CD14-positive monocyte (primary cell): Measurements from ENCODE around the gene TOP3A. TPM values are rescaled to one million over a fixed set of nuclear protein-coding genes. Genes with fewer than 3 reads are reported as not detected.

ENCODE experiments used
- DNase-seq, 3 donors: peaks; one replicate each; pipeline ENCODE4 v3.0.0-alpha.2; 2011 to 2022
- H2AFZ ChIP-seq: 2 replicates; pipeline ENCODE4 v1.6.0; 2012; ENCODE audit warnings: mild to moderate bottlenecking, low read depth, low read length, inconsistent platforms; ENCODE audit not compliant: insufficient read depth, poor library complexity, severe bottlenecking
- H3K27ac ChIP-seq, 2 donors: 1 replicate in 1 of 2; 2 replicates in 1 of 2; pipeline ENCODE4 v1.5.1; 2012 to 2013; ENCODE audit warnings: low read length in 2 of 2, control low read depth in 1 of 2, inconsistent platforms in 1 of 2, low read depth in 1 of 2, mild to moderate bottlenecking in 1 of 2
- H3K27me3 ChIP-seq, 2 donors: one replicate each; pipeline versions ENCODE4 v1.6.0 to v1.6.1; 2011 to 2013; ENCODE audit warnings: low read length in 2 of 2; ENCODE audit not compliant: control insufficient read depth in 2 of 2, insufficient read depth in 2 of 2
- H3K36me3 ChIP-seq, 2 donors: replicated peaks in 1 of 2; 1 replicate in 1 of 2; 2 replicates in 1 of 2; pipeline versions ENCODE4 v1.5.1 to v1.6.1; 2012 to 2013; ENCODE audit warnings: low read length in 2 of 2, control low read depth in 1 of 2, inconsistent platforms in 1 of 2, mild to moderate bottlenecking in 1 of 2; ENCODE audit not compliant: insufficient read depth in 2 of 2, control insufficient read depth in 1 of 2
- H3K4me1 ChIP-seq, 2 donors: 1 replicate in 1 of 2; 2 replicates in 1 of 2; pipeline versions ENCODE4 v1.5.1 to v1.6.1; 2012 to 2013; ENCODE audit warnings: low read length in 2 of 2, control low read depth in 1 of 2, inconsistent platforms in 1 of 2, mild to moderate bottlenecking in 1 of 2, moderate library complexity in 1 of 2; ENCODE audit not compliant: insufficient read depth in 2 of 2, control insufficient read depth in 1 of 2
- H3K4me2 ChIP-seq: replicated peaks from 2 replicates; pipeline ENCODE3; 2012; ENCODE audit warnings: low read length, moderate library complexity, mild to moderate bottlenecking; ENCODE audit not compliant: poor library complexity, severe bottlenecking; ENCODE audit errors: extremely low read depth
- H3K4me3 ChIP-seq, 3 experiments: fragments of 200-600 bp in 1 of 3; sonication (generic) in 1 of 3; replicated peaks in 1 of 3; 1 replicate in 2 of 3; 2 replicates in 1 of 3; pipeline ENCODE4 v1.5.1; 2011 to 2013; ENCODE audit warnings: low read length in 3 of 3, mild to moderate bottlenecking in 3 of 3, control low read depth in 2 of 3, low read depth in 2 of 3, inconsistent platforms in 1 of 3, moderate library complexity in 1 of 3
- H3K79me2 ChIP-seq: 2 replicates; pipeline ENCODE4 v1.6.0; 2012; ENCODE audit warnings: mild to moderate bottlenecking, control low read depth, inconsistent platforms, low read length, moderate library complexity; ENCODE audit not compliant: insufficient read depth
- H3K9ac ChIP-seq: 2 replicates; pipeline ENCODE4 v1.6.0; 2017; ENCODE audit warnings: low read length, mild to moderate bottlenecking; ENCODE audit not compliant: insufficient read depth, poor library complexity, severe bottlenecking
- H3K9me3 ChIP-seq, 2 donors: replicated peaks in 1 of 2; 1 replicate in 1 of 2; 2 replicates in 1 of 2; pipeline versions ENCODE4 v1.5.1 to v1.6.1; 2012 to 2013; ENCODE audit warnings: low read length in 2 of 2, control low read depth in 1 of 2; ENCODE audit not compliant: control insufficient read depth in 1 of 2, insufficient read depth in 1 of 2
- H4K20me1 ChIP-seq: 2 replicates; pipeline ENCODE4 v1.6.0; 2012; ENCODE audit warnings: mild to moderate bottlenecking, low read length, control low read depth, moderate library complexity; ENCODE audit not compliant: insufficient read depth
- H3K27ac Mint-ChIP-seq, 7 donors: one replicate each; pipeline ENCODE4 v1.8.0; 2020; ENCODE audit warnings: mild to moderate bottlenecking in 7 of 7, mixed read lengths in 7 of 7, moderate library complexity in 6 of 7, inconsistent platforms in 2 of 7
- H3K27me3 Mint-ChIP-seq, 3 donors: one replicate each; pipeline ENCODE4 v1.8.0; 2021 to 2022; ENCODE audit warnings: low read depth in 3 of 3, mild to moderate bottlenecking in 3 of 3, mixed read lengths in 3 of 3, moderate library complexity in 3 of 3, inconsistent platforms in 1 of 3
- H3K36me3 Mint-ChIP-seq, 2 donors: one replicate each; pipeline ENCODE4 v1.8.0; 2020; ENCODE audit warnings: mixed read lengths in 2 of 2, inconsistent platforms in 1 of 2, mild to moderate bottlenecking in 1 of 2
- H3K4me1 Mint-ChIP-seq: one replicate; pipeline ENCODE4 v1.8.0; 2020; ENCODE audit warnings: mild to moderate bottlenecking, mixed read lengths
- H3K4me3 Mint-ChIP-seq, 2 donors: one replicate each; pipeline ENCODE4 v1.8.0; 2020; ENCODE audit warnings: mild to moderate bottlenecking in 2 of 2, mixed read lengths in 2 of 2, moderate library complexity in 1 of 2
- H3K9me3 Mint-ChIP-seq, 7 donors: one replicate each; pipeline ENCODE4 v1.8.0; 2020 to 2022; ENCODE audit warnings: mixed read lengths in 7 of 7, mild to moderate bottlenecking in 6 of 7, moderate library complexity in 6 of 7, inconsistent platforms in 2 of 7
- WGBS: methylation state at CpG from one replicate; pipeline ENCODE4 v1.1.5; 2013; ENCODE audit warnings: missing lambda C conversion rate; ENCODE audit not compliant: insufficient coverage; 5-methylcytosine and 5-hydroxymethylcytosine counted together
- intact Hi-C, 2 donors: fragments of 100-400 bp; cut with micrococcal nuclease; formaldehyde crosslinking; loops; one replicate each; pipeline versions ENCODE4 v1.15.0 to v1.15.1; 2023
- polyA plus RNA-seq, 3 donors: library from polyadenylated mRNA; depleted of rRNA in 1 of 3; unstranded in 2 of 3; stranded (reverse) in 1 of 3; fragments of 300-500 nt in 2 of 3; fragments of >200 nt in 1 of 3; fragmentation: Illumina TruSeq in 2 of 3; gene quantifications; 1 replicate in 2 of 3; 2 replicates in 1 of 3; pipeline ENCODE4 v1.2.3, GENCODE V29; 2012 to 2021
- TF ChIP-seq, protein P1 (sequence below): fragments of 200-600 bp; IDR thresholded peaks from one replicate; pipeline ENCODE4 v1.8.0; 2022; ENCODE audit warnings: antibody characterized with exemption, mild to moderate bottlenecking

The TOP3A gene
- polyA plus RNA-seq, 3 donors: 15.2 to 25.6 (median 22.3) TPM

GRCh38 chr17:18227635-18228034 is 87.2 kb downstream of the TOP3A start:
- Mint-ChIP-seq H3K27me3 (peaks cover 3 to 7% (median 5%) of the 10 kb centered on the region in 3 donors), H3K9me3 (peaks cover 0 to 2% (median 0%) of the 10 kb centered on the region in 7 donors), H3K36me3 (peaks cover 4 to 8% of the 10 kb centered on the region in 2 donors), H3K4me3 (no peak overlapping the region), H3K4me1 (peaks cover 23% of the 10 kb centered on the region), H3K27ac (no peak overlapping the region)
- DNase-seq: no peak
- H3K4me2 ChIP-seq: no peak overlapping the region
- H3K27ac ChIP-seq: no peak overlapping the region
- no peaks in the 10 kb centered on the region for H3K79me2 ChIP-seq
- no peaks in the 10 kb centered on the region for H3K27me3 ChIP-seq
- H3K9me3 ChIP-seq: no peaks in the 10 kb centered on the region
- H3K4me3 ChIP-seq: no peak overlapping the region
- intact Hi-C loops: no loop called here
- H3K4me1 ChIP-seq: peaks cover 13 to 17% of the 10 kb centered on the region in 2 donors
- no peak overlapping the region for H3K9ac ChIP-seq
- peaks cover 3% of the 10 kb centered on the region for H4K20me1 ChIP-seq
- no peak overlapping the region for H2AFZ ChIP-seq
- 96% methylated on average over 4 of the region's 5 CpGs for WGBS
- peaks cover under 1 to 3% of the 10 kb centered on the region in 2 donors for H3K36me3 ChIP-seq
- TF ChIP-seq, protein P1, sequence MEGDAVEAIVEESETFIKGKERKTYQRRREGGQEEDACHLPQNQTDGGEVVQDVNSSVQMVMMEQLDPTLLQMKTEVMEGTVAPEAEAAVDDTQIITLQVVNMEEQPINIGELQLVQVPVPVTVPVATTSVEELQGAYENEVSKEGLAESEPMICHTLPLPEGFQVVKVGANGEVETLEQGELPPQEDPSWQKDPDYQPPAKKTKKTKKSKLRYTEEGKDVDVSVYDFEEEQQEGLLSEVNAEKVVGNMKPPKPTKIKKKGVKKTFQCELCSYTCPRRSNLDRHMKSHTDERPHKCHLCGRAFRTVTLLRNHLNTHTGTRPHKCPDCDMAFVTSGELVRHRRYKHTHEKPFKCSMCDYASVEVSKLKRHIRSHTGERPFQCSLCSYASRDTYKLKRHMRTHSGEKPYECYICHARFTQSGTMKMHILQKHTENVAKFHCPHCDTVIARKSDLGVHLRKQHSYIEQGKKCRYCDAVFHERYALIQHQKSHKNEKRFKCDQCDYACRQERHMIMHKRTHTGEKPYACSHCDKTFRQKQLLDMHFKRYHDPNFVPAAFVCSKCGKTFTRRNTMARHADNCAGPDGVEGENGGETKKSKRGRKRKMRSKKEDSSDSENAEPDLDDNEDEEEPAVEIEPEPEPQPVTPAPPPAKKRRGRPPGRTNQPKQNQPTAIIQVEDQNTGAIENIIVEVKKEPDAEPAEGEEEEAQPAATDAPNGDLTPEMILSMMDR: no peak

- no peaks in the 10 kb centered on the region for H3K27me3 ChIP-seq
- Mint-ChIP-seq H3K4me1 (peaks cover 23% of the 10 kb centered on the region), H3K9me3 (peaks cover 0 to 2% (median 0%) of the 10 kb centered on the region in 7 donors), H3K4me3 (peak overlapping the region; percentile 91 to 99), H3K27ac (peak overlapping the region in 6 of 7 donors; percentile 6 to 93 (median 68)), H3K27me3 (peaks cover 3 to 9% (median 5%) of the 10 kb centered on the region in 3 donors), H3K36me3 (no peaks in the 10 kb centered on the region)
- H3K36me3 ChIP-seq: no peaks in the 10 kb centered on the region
- H3K9me3 ChIP-seq: no peaks in the 10 kb centered on the region
- H4K20me1 ChIP-seq: peaks cover 3% of the 10 kb centered on the region
- H3K4me2 ChIP-seq: peak overlapping the region; percentile 92
- peak overlapping the region; percentile 92 for H2AFZ ChIP-seq
- 37% methylated on average over 6 of the region's 16 CpGs for WGBS
- H3K9ac ChIP-seq: peak overlapping the region; percentile 65
- peak overlapping the region; percentile 47 to 86 (median 64) for H3K4me3 ChIP-seq
- no peak for DNase-seq
- intact Hi-C loops: no loop called here
- TF ChIP-seq, protein P1: no peak
- H3K4me1 ChIP-seq: peaks cover 13 to 17% of the 10 kb centered on the region in 2 donors
- H3K27ac ChIP-seq: peak overlapping the region in 1 of 2 donors; percentile 53
- no peaks in the 10 kb centered on the region for H3K79me2 ChIP-seq
Measured at GRCh38 chr17:18226284-18226945, 88.4 kb downstream of the TOP3A start.
